ENCODE results near the gene IL34.

GRCh38 chr16:70600730-70601129 is 45.6 kb upstream of the IL34 start:
- TF ChIP-seq CTCF (IDR thresholded peaks at IDR 0.05; ENCODE audit: insufficient read depth, low read length) = no peak
- no peak for TF ChIP-seq POLR2AphosphoS5 (IDR thresholded peaks at IDR 0.05; ENCODE audit: low read depth)

All from HL-60 (cell line).